GM06990 (cell line): ENCODE data around the gene H6PD.

Source experiments
- DNase-seq: peaks from one replicate; pipeline ENCODE4 v3.0.0-alpha.2; 2011; ENCODE audit not compliant: insufficient read length; ENCODE audit errors: extremely low read depth
- H3K27me3 ChIP-seq: replicated peaks from 2 replicates; pipeline ENCODE4 v1.6.0; 2011; ENCODE audit warnings: low read length; ENCODE audit not compliant: control insufficient read depth, insufficient read depth
- H3K36me3 ChIP-seq: 2 replicates; pipeline ENCODE4 v1.5.1; 2011; ENCODE audit warnings: low read length; ENCODE audit not compliant: control insufficient read depth, insufficient read depth
- H3K4me3 ChIP-seq: replicated peaks from 2 replicates; pipeline ENCODE4 v1.5.1; 2011; ENCODE audit warnings: low read depth, mild to moderate bottlenecking, control low read depth, low read length
- TF ChIP-seq, protein P1 (sequence below): IDR thresholded peaks from 2 replicates; pipeline ENCODE4 v1.5.1; 2011; ENCODE audit warnings: low read length, control low read depth, mild to moderate bottlenecking, inconsistent platforms; ENCODE audit not compliant: insufficient read depth, poor library complexity, severe bottlenecking

The H6PD gene

GRCh38 chr1:9278116-9278515 lies 43.5 kb downstream of the H6PD start:
- no peaks in the 10 kb centered on the region; the same call in 1 of the 2 replicates for H3K27me3 ChIP-seq
- DNase-seq, result no peak
- no peak overlapping the region for H3K4me3 ChIP-seq
- TF ChIP-seq, protein P1, sequence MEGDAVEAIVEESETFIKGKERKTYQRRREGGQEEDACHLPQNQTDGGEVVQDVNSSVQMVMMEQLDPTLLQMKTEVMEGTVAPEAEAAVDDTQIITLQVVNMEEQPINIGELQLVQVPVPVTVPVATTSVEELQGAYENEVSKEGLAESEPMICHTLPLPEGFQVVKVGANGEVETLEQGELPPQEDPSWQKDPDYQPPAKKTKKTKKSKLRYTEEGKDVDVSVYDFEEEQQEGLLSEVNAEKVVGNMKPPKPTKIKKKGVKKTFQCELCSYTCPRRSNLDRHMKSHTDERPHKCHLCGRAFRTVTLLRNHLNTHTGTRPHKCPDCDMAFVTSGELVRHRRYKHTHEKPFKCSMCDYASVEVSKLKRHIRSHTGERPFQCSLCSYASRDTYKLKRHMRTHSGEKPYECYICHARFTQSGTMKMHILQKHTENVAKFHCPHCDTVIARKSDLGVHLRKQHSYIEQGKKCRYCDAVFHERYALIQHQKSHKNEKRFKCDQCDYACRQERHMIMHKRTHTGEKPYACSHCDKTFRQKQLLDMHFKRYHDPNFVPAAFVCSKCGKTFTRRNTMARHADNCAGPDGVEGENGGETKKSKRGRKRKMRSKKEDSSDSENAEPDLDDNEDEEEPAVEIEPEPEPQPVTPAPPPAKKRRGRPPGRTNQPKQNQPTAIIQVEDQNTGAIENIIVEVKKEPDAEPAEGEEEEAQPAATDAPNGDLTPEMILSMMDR, result no peak
- H3K36me3 ChIP-seq, result no peaks in the 10 kb centered on the region

GRCh38 chr1:9278585-9279153 lies 44.1 kb downstream of the H6PD start:
- TF ChIP-seq, protein P1, result no peak
- Histone ChIP-seq H3K36me3 (no peaks in the 10 kb centered on the region), H3K4me3 (no peak overlapping the region), H3K27me3 (no peaks in the 10 kb centered on the region; the same call in 1 of the 2 replicates)
- DNase-seq, result no peak

DNA sequence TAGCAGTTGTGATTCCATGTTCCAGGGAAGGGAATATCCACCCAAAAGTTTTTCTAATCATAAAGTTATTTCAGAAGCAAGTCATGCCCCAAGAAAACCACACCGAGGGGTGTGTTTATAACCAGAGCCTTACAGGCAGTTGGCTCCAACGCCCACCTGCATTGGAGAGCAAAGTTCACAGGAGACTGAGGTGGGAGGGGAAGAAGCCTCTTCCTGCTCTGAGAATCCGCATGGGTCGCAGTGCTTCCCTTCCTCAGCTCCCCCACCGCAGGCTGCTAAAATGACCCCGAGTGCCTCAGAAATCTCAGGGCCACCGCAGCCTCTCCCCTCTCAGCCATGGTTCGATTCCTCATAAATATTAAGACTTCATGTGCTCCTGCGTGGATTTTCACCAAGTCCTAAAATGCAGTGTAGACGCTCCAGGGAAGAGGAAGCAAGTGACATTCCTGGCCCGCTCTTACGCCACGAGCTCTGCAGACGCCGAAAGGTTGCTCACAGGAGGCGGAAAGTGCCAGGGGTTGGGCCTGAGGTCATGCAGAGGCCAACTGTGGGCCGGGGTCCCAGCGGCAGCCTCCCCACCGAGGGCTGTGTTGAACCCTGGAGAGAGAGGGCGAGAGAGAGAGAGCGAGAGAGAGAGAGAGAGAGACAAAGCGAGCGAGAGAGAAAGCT lies 44.7 kb downstream of the H6PD start:
- DNase-seq, result no peak
- TF ChIP-seq, protein P1, result no peak
- no peaks in the 10 kb centered on the region for H3K36me3 ChIP-seq
- no peak overlapping the region for H3K4me3 ChIP-seq
- no peaks in the 10 kb centered on the region; the same call in 1 of the 2 replicates for H3K27me3 ChIP-seq

DNA sequence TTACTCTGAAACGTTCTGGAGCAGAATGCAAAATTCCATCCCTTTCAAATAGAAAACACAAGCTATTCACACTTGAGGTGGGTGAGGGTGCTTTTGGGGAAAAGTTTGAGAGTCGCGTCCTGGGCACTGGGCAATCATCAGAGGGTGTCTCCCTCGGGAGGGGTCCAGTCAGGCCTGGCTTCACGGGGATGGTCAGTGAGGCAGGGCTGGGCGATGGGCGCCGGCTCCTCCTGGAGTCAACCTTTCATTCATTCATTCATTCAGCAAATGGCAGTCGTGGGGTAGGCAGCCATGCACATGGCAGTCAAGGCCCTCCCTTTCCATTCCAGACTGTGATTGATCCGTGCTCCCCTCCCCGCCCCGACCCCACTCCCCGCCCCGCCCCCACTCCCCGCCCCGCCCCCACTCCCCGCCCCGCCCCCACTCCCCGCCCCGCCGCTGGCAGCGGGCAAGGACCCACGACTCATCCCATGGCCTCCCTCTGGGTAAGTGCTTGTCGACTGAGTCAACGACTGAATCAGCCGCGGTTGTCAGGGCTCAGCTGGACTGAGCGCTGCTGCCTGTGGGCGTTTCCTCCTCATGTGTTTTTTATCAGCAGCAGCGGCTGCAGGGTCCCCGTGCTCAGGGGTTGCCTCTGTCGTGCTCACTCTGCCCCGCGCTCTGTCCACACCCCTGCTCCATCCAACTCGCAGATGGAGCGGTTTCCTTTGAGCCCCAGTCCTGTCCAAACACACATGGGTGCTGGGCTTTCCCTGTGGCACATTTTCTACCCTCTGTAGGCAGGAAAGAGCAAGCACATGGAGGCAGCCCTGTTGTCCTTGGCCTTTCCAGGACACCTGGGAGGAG lies 45.7 kb downstream of the H6PD start:
- no peaks in the 10 kb centered on the region; the same call in 1 of the 2 replicates for H3K27me3 ChIP-seq
- no peaks in the 10 kb centered on the region for H3K36me3 ChIP-seq
- H3K4me3 ChIP-seq, result no peak overlapping the region
- DNase-seq, result no peak
- TF ChIP-seq, protein P1, result no peak

DNA sequence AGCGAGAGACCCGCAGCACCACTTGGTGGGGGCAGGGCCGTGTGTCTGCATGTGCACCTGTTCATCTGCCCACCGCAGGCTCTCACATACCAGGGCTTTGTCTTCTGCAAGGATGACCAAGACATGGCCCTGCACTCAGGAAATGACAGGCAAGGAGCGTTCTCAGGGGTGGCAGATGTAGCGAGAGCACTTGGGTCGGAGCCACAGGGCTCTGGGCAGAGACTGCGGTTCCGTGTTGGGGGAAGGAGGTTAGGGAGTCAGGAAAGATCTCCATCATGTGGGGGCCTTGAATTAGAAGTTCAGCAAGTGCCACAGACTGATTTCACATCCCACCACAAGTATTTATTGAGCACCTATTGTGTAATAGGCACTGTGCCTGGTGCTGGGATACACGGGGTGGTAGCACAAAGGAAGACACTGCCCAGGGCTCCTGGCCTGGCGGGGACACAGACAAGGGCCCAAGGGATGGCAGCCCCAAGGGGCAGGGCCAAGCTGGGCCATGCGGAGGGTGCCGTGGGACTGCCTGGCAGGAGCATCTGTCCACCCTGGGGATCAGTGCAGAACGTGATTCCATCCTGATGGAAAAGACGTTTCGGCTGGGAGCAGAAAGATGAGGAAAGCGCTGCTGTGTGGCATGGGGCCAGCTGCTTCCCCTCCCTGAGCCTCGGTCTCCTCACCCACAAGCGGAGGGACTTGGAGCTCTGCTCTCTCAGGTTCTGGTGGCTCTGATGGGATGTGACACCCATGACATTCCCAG lies 46.7 kb downstream of the H6PD start:
- Histone ChIP-seq H3K36me3 (no peaks in the 10 kb centered on the region), H3K4me3 (no peak overlapping the region), H3K27me3 (no peaks in the 10 kb centered on the region; the same call in none of the 2 replicates)
- TF ChIP-seq, protein P1, result no peak
- DNase-seq, result no peak
